Fibroblast of skin of left quadriceps (primary cell): ENCODE data around the gene PLA2R1.

Experiments
- DNase-seq, 2 experiments: peaks; one replicate each; pipeline ENCODE4 v3.0.0-alpha.2; 2013; ENCODE audit warnings: low read depth in 2 of 2

PLA2R1 gene

GRCh38 chr2:159895258-159896065, 167.0 kb downstream of the PLA2R1 start:
- DNase-seq, result no peak

GRCh38 chr2:159894145-159894838, 168.1 kb downstream of the PLA2R1 start:
- no peak for DNase-seq

GRCh38 chr2:159892990-159893810, 169.2 kb downstream of the PLA2R1 start:
- DNase-seq, result no peak

- DNase-seq, result peak; percentile 25 to 33
These were observed 170.3 kb downstream of the PLA2R1 start for GRCh38 chr2:159891917-159892730.

GRCh38 chr2:159891267-159891588, 171.2 kb downstream of the PLA2R1 start:
- DNase-seq, result no peak

GRCh38 chr2:159890551-159891266, 171.7 kb downstream of the PLA2R1 start:
- no peak for DNase-seq

GRCh38 chr2:159882130-159882745, 180.2 kb downstream of the PLA2R1 start:
- peak; percentile 9 to 20 for DNase-seq
